ENCODE data around the gene ZDHHC11.

GRCh38 chr5:871596-872298 lies 21.0 kb upstream of the ZDHHC11 start:
- TF ChIP-seq CTCF (conservative IDR thresholded peaks at IDR 0.05 in 1 of 2, IDR thresholded peaks at IDR 0.05 in 1 of 2; ENCODE audit: extremely low read depth in 1 of 2, insufficient read depth in 1 of 2, low read depth in 1 of 2, low read length in 2 of 2) (no peak), EZH2 (IDR thresholded peaks at IDR 0.05; ENCODE audit: borderline replicate concordance, low read length) (no peak)
